BJ (cell line): ENCODE measurements around the gene SNX5. TPM values are rescaled to one million over a fixed set of nuclear protein-coding genes. Genes with fewer than 3 reads are reported as not detected.

Source experiments
- CTCF ChIA-PET: fragments of 350-600 bp; formaldehyde crosslinking; extraction: SDS; loops from one replicate; lab custom pipeline; 2021; ENCODE audit warnings: antibody characterized with exemption, inconsistent platforms; lab: Yijun Ruan, JAX
- POLR2A ChIA-PET: fragments of 300-600 bp; sonication (Branson Sonifier 250); formaldehyde crosslinking; extraction: SDS; loops from one replicate; lab custom pipeline; 2021; ENCODE audit warnings: antibody characterized with exemption; lab: Charles Lee
- DNase-seq: peaks from one replicate; pipeline ENCODE4 v3.0.0-alpha.2; 2011; ENCODE audit warnings: low read depth
- H3K27me3 ChIP-seq: 2 replicates; pipeline ENCODE4 v1.6.0; 2011; ENCODE audit warnings: low read length; ENCODE audit not compliant: control insufficient read depth, insufficient read depth
- H3K36me3 ChIP-seq: 2 replicates; pipeline ENCODE4 v1.5.1; 2011; ENCODE audit warnings: low read length; ENCODE audit not compliant: control insufficient read depth, insufficient read depth
- H3K4me3 ChIP-seq: 2 replicates; pipeline ENCODE4 v1.5.1; 2011; ENCODE audit warnings: low read depth, mild to moderate bottlenecking, control low read depth, low read length
- polyA plus RNA-seq: library from polyadenylated mRNA; depleted of rRNA; stranded (reverse); fragments of >200 nt; gene quantifications from 2 replicates; pipeline ENCODE4 v1.2.3, GENCODE V29; 2011
- TF ChIP-seq, protein P1 (sequence below): IDR thresholded peaks from 2 replicates; pipeline ENCODE4 v1.5.1; 2011; ENCODE audit warnings: low read depth, mild to moderate bottlenecking, control low read depth, inconsistent platforms, low read length, moderate library complexity; ENCODE audit not compliant: insufficient read depth

SNX5 gene
- polyA plus RNA-seq, 1 experiment: 52.7 TPM

DNA sequence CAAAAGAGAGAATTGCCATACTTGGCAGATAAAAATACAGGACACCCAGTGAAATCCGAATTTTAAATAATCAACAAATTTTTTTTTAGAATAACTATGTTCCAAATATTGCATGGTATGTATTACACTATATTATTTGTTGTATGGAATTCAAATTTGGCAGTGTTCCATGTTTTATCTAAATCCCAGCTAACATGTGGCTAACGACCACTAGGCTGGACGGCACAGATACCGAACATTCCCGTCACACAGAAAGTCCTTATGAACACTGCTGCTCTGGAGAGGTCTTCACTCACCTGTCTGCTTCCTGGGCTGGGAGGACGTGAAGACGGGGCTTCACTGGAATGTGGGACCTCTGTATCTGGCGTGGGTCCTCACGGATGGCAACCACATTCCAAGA is 32.8 kb downstream of the SNX5 start:
- POLR2A ChIA-PET: no interaction called here
- TF ChIP-seq, protein P1, sequence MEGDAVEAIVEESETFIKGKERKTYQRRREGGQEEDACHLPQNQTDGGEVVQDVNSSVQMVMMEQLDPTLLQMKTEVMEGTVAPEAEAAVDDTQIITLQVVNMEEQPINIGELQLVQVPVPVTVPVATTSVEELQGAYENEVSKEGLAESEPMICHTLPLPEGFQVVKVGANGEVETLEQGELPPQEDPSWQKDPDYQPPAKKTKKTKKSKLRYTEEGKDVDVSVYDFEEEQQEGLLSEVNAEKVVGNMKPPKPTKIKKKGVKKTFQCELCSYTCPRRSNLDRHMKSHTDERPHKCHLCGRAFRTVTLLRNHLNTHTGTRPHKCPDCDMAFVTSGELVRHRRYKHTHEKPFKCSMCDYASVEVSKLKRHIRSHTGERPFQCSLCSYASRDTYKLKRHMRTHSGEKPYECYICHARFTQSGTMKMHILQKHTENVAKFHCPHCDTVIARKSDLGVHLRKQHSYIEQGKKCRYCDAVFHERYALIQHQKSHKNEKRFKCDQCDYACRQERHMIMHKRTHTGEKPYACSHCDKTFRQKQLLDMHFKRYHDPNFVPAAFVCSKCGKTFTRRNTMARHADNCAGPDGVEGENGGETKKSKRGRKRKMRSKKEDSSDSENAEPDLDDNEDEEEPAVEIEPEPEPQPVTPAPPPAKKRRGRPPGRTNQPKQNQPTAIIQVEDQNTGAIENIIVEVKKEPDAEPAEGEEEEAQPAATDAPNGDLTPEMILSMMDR: no peak
- H3K27me3 ChIP-seq: no peaks in the 10 kb centered on the region
- no peak overlapping the region for H3K4me3 ChIP-seq
- CTCF ChIA-PET: interaction anchor here (0.9 to 4.9 kb wide), 7 partner anchors 9 to 432 kb away, joined by 3 to 39 read pairs (median 4); partner anchors contain the start of gene RRBP1
- DNase-seq: no peak
- H3K36me3 ChIP-seq: peaks cover 2% of the 10 kb centered on the region; the same call in 1 of the 2 replicates

DNA sequence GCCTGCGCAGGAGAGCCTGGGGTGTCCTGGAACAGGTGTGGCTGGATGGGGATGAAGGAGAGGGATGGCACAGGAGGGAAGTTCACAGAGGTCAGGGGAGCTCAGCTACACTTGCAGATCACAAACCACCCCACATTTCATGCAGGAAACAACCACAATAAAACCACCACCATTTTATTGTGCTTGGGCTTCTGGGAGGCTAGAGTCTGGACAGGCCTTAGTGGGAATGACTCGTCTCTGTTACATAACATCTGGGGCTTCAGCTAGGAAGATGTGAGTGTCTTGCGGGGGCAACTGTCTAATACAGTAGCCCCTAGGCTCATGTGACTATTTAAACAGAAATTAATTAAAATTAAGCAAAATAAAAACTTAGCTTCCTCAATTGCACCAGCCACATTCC is 33.4 kb downstream of the SNX5 start:
- TF ChIP-seq, protein P1: no peak
- ChIA-PET CTCF (interaction anchor here (0.9 to 4.9 kb wide), 6 partner anchors 8 to 431 kb away, joined by 3 to 39 read pairs (median 3); partner anchors contain the start of gene RRBP1), POLR2A (no interaction called here)
- DNase-seq: no peak
- Histone ChIP-seq H3K36me3 (peaks cover under 1% of the 10 kb centered on the region; the same call in 1 of the 2 replicates), H3K4me3 (no peak overlapping the region), H3K27me3 (no peaks in the 10 kb centered on the region)

DNA sequence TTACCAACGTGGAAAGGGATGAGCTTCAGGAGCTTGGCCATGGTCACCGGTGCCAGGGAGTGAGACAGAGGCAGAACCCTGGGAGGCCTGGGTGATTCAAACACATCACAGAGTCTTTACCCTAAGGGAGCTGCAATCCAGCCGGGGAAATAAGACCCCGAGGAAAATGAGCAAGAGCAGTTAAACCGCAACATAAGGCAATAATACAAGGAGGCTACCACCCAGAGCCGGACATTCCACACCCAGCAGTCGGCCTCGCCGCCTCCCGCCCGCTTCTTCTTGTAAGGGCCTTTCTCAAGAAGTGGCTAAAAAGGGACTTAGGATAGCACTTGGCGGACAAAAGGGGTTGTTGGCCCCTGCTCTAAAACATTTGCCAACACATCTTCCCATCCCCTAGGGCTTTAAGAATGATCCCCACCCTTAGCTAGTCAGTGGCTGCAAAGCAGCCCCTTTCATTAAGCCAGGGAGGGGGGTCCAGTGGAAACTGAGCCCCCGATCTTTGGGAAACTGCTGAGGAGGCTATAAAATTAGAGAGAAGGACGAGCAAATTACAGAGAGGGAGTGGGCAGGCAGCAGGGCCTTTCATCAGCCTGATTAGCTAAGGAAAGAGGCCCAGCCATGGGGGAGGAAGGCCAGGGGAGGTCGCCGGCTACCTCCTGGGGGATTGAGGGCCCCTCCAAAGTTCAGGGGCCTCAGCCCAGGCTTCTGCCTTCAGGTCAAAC is 34.3 kb downstream of the SNX5 start:
- peak; percentile 52 for DNase-seq
- ChIA-PET POLR2A (interaction anchor here (0.7 kb wide), 1 partner anchor 64 kb away, joined by 3 read pairs; no protein-coding TSS in a partner anchor), CTCF (interaction anchor here (0.5 to 1.9 kb wide), 5 partner anchors 19 to 328 kb away, joined by 3 to 4 read pairs (median 3); no protein-coding TSS in a partner anchor)
- TF ChIP-seq, protein P1: no peak
- Histone ChIP-seq H3K27me3 (no peaks in the 10 kb centered on the region), H3K4me3 (no peak overlapping the region), H3K36me3 (no peaks in the 10 kb centered on the region)

DNA sequence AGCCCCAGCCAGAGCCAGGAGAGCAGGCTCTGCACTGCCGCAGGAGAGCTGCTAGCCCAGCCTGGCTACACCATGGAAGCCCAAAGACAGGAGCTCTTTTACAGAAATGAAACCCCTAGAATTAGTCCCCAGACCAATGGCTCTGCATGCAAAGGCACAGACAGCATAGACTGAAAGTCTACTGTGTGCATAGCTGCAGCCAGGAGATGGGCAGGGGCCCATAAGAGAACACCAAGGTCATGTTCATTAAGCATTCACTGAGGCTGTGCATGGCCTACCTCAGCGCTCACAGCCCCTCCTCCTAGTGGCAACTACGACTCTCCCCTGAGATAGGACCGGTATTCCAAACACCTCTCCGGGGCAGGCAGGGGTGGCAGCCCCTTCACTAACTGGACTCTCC is 34.9 kb downstream of the SNX5 start:
- CTCF ChIA-PET: interaction anchor here (0.8 to 1.9 kb wide), 2 partner anchors 19 to 253 kb away, joined by 3 to 4 read pairs; no protein-coding TSS in a partner anchor

DNA sequence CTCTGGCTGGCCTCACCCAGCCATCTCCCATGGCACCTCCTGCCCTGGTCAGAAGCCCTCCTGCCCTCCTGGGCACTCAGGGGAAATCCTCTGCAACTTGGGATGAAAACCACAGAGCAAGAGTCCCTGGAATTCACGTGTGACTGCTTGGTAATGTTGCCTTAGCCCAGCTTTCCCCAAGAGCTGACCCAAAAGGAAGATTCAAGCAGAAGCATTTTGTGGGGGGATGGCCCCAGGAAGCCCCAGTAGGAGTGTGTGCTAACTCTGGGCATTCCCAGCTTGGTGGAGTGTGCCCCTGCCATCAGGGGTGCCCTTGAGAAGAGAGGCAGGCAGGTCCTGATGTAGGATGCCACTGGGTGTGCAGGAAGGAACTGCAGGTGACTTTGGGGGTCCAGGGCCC is 35.5 kb downstream of the SNX5 start:
- no peak overlapping the region for H3K4me3 ChIP-seq
- H3K27me3 ChIP-seq: no peaks in the 10 kb centered on the region
- no peak for DNase-seq
- ChIA-PET POLR2A (no interaction called here), CTCF (interaction anchor here (1.7 to 1.9 kb wide), 2 partner anchors 20 to 278 kb away, joined by 4 to 6 read pairs; no protein-coding TSS in a partner anchor)
- no peaks in the 10 kb centered on the region for H3K36me3 ChIP-seq
- TF ChIP-seq, protein P1: no peak

More for the DNA sequence above, 34.9 kb downstream of the SNX5 start:
- TF ChIP-seq, protein P1: no peak
- H3K27me3 ChIP-seq: no peaks in the 10 kb centered on the region
- POLR2A ChIA-PET: interaction anchor here (0.7 kb wide), 1 partner anchor 64 kb away, joined by 3 read pairs; no protein-coding TSS in a partner anchor
- H3K36me3 ChIP-seq: no peaks in the 10 kb centered on the region
- no peak for DNase-seq
- no peak overlapping the region for H3K4me3 ChIP-seq
